Cardiac fibroblast (primary cell): ENCODE results near the gene TXNDC9.
"Not testable (repeated sequence)": the region's sequence is repeated elsewhere in the genome, so short reads cannot be mapped to it uniquely, and the experiment has no call there.

ENCODE experiments used
- DNase-seq, 2 donors: peaks; one replicate each; pipeline versions ENCODE4 v3.0.0 to v3.0.0-alpha.2; 2010; ENCODE audit warnings: low read depth in 2 of 2
- H3K4me3 ChIP-seq, 2 donors: replicated peaks in 1 of 2; 1 replicate in 1 of 2; 2 replicates in 1 of 2; pipeline ENCODE4 v1.5.1; 2011; ENCODE audit warnings: low read depth in 2 of 2, low read length in 2 of 2, mild to moderate bottlenecking in 2 of 2, moderate library complexity in 1 of 2
- CTCF ChIP-seq: IDR thresholded peaks from one replicate; pipeline ENCODE4 v1.5.1; 2011; ENCODE audit warnings: low read depth, mild to moderate bottlenecking, low read length, inconsistent platforms

TXNDC9 gene

GRCh38 chr2:99346218-99346617 lies 10.1 kb upstream of the TXNDC9 start:
- DNase-seq: no peak
- no peak for TF ChIP-seq CTCF
- no peak overlapping the region for H3K4me3 ChIP-seq

- H3K4me3 ChIP-seq, DNase-seq: not testable (repeated sequence)
Measured at GRCh38 chr2:99345446-99345845, 9.3 kb upstream of the TXNDC9 start.

- DNase-seq: no peak
- no peak overlapping the region for H3K4me3 ChIP-seq
- TF ChIP-seq CTCF: no peak
Measured at GRCh38 chr2:99342536-99342935, 6.4 kb upstream of the TXNDC9 start.

- no peak for TF ChIP-seq CTCF
- DNase-seq: peak in 1 of 2 donors; percentile 16
- H3K4me3 ChIP-seq: no peak overlapping the region
Measured at GRCh38 chr2:99340669-99341236, 4.6 kb upstream of the TXNDC9 start.

GRCh38 chr2:99338029-99338585 lies 2.0 kb upstream of the TXNDC9 start:
- TF ChIP-seq CTCF: no peak
- H3K4me3 ChIP-seq: peak overlapping the region; percentile 82 to 86
- peak; percentile 8 to 35 for DNase-seq

GRCh38 chr2:99337113-99338028 lies 1.2 kb upstream of the TXNDC9 start, which contains the start of gene EIF5B:
EIF5B (plus strand) TSS chr2:99337389; CDS start chr2:99337555, 166 bp downstream.
- peak; percentile 53 for TF ChIP-seq CTCF
- peak; percentile 96 to 98 for DNase-seq
- peak within 1 kb of the TSS; percentile 82 to 95 for H3K4me3 ChIP-seq

GRCh38 chr2:99336804-99337112 lies 625 bp upstream of the TXNDC9 start:
- TF ChIP-seq CTCF: no peak
- DNase-seq: no peak

More at GRCh38 chr2:99336804-99337112, 625 bp upstream of the TXNDC9 start:
- peak overlapping the region; percentile 82 to 86 for H3K4me3 ChIP-seq
